Fibroblast of skin of right quadriceps (primary cell): Measurements from ENCODE around the gene AQP3.
"Not testable (repeated sequence)": the region's sequence is repeated elsewhere in the genome, so short reads cannot be mapped to it uniquely, and the experiment has no call there.

Source experiments
- DNase-seq: peaks from one replicate; pipeline ENCODE4 v3.0.0-alpha.2; 2013

Gene AQP3

DNA sequence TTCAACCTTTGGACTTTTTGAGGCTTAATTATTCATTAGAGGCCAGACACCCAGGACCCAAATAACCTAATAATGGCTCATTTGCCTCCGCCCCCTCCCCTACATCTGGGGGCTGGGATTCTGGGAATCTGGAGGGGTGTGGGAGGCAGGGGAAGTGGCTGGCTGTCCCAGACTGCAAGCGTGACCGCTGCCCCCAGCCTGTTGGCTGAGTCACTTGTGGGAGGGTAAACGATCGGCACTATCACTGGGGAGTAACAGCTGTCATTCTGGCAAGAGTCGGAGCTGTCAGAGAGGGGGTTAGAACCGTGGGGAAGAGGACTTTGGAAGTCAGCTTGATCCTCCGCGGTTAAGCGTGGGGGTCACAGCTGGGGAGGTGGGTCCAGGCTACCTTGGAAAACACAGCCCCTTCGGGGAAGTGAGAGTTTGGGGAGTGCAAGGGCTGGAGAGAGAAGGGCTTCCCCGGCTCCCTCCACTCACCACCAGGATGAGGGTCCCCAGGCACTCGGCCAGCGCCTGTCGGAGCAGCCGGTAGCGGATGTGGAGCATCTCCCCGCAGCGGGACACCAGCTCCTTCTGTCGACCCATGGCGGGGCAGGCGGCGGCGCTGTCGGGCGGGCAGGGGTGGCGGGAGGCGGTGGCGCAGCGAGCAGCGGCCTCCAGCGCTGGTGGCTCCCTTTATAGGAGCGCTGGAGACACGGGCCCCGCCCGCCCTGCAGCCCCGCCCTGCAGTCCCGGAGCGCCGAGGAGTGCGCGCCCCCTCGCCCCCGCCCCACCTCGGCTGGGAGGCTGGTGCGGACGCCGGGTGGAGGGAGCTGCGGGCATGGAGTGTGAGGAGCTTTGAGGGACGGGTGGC is at the start of gene AQP3:
Gene AQP3 (minus strand): TSS at position 648 of the 853 bp plus-strand sequence. CDS start 63 bp downstream, at position 585.
- DNase-seq: peak; percentile 48

DNA sequence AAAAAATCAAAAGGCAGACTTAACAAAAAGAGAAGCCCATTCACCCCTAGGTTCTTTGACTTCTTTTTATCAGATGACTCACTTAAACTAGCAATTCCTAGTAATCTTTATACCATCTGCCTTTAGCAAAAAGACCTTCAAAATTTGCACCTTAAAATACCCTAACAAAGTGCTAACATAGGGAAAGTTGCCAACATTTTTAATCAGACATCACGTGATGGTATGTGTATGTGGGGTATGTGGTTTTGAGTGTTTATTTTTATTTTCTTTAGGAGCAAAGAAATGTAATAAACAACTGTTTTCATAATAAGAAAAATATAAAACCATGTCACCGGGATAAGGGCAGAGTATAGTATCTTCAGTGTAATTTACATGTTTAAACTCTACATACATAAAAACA is 46.4 kb upstream of the AQP3 start:
- not testable (repeated sequence) for DNase-seq

DNA sequence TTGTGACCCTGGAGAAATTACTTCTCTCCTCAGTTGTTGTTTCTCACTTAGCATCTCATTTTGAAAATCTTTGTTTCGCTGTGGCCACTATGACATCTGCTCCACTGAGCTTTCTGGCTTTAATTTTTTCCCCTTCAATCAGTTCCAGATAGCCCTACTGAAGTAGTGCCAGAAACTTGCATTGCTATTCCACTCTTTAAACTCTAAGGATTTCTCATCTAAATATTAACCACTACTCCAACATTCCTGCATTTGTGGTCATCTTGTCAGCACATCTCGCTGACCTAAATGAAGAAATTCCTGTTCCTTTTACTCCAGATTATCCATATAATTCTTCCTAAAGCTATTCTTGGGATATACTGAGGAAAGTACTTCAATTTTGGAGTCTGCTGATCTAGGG is 41.7 kb upstream of the AQP3 start:
- peak; percentile 80 for DNase-seq

DNA sequence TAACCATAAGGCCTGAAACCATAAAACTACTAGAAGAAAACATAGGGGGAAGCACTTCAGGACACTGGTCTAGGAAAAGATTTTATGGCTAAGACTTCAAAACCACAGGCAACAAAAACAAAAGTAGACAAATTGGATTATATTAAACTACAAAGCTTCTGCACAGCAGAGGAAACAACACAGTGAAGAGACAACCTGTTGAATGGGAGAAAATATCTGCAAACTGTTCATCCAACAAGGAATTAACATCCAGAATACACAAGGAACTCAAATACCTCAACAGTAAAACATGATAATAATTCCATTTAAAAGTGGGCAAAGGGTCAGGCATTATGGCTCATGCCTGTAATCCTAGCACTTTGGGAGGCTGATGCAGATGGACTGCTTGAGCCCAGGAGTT is 37.9 kb upstream of the AQP3 start:
- DNase-seq: not testable (repeated sequence)

DNA sequence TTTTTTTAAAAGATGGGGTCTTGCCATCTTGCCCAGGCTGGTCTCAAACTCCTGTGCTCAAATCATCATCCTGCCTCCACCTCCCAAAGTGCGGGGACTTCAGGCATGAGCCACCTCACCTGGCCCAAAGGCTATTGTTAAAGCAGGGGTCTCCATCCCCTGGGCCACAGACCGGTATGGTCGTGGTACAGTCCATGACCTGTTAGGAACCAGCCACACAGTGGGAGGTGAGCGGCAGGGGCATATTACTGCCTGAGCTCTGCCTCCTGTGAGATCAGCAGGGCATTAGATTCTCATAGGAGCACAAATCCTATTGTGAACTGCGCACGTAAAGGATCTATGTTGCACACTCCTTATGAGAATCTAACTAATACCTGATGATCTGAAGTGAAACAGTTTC is 33.6 kb upstream of the AQP3 start:
- DNase-seq: no peak

DNA sequence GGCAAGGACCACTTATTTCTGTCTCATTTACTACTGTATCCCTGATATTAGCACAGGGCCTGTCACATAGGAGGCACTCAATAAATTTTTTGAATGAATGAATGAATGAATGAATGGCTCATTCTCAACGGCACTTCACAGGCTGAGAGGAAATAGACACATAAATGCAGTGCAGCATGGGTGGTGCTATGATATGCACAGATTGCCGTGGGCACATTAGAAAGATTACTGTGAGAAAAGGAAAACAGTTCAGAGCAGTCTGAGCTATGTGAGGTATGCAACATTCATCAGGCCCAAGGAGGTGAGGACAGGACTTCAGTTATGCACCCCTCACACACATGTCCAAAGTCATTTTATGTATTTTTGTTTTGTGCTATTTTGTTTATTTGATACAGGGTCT is 32.7 kb upstream of the AQP3 start:
- DNase-seq: no peak

DNA sequence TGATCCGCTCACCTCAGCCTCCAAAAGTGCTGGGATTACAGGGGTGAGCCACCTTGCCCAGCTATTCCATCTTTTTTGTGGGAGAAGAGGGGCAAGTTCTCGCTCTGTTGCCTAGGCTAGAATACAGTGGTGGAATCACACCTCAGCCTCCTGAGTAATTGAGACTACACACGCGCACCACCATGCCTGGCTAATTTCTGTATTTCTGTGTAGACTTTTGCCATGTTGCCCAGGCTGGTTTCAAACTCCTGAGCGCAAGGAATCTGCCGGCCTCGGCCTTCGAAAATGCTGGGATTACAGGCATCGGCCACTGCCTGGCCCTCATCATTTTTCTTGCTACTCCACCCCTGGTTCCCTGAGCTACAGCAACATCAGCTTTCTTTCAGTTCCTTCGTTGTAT is 29.1 kb upstream of the AQP3 start:
- no peak for DNase-seq

DNA sequence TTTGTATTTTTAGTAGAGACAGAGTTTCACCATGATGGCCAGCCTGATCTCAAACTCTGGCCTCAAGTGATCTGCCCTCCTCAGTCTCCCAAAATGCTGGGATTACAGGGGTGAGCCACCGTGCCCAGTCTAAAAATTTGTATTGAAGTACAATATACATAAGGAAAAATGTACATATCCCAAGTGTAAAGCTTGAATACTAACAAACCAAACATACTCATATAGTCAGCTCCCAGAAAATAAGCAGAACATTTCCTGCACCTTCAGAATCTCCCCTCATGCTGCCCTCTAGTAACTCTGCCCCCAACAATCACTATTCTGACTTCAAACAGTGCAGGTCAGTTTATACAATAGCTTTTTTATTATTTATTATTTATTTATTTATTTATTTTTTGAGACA is 28.0 kb upstream of the AQP3 start:
- DNase-seq: no peak

DNA sequence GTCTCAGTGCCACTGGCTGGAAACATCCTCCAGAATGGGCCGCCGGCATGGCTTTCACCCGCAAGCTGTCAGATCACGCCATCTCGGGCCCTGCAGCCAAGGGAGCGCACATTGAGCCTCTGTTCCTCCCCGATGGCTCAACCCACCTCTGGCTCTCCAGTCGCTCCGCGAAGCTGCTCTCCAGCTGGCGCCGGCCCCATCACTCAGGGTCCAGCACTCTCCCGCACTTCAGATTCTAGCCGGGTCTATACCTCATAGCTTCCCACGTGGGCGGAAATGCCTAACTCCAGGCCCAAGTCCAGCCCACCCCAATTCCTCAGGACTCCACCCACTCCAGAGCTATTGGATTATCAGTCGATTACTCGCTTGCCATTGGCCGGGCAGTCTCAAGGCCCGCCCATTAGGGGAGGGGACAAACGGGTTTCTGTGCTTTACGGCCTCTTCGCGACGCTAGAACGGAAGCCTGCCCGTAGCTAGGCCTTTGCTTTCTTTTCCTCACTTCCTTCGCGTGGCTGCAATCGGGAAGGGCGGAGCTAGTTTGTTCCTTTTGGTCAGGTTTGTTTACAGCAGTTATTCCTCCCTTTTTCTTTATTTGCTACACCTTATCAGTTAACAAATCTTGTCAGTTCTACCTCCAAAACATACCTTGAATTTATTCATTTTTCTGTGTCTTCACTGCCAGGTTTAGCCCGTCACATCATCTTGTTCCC is 26.4 kb upstream of the AQP3 start, which contains the start of gene NOL6:
Gene NOL6 (minus strand): TSS at position 282 of the 710 bp plus-strand sequence. CDS start 82 bp downstream, at position 200.
- peak; percentile 99 for DNase-seq

DNA sequence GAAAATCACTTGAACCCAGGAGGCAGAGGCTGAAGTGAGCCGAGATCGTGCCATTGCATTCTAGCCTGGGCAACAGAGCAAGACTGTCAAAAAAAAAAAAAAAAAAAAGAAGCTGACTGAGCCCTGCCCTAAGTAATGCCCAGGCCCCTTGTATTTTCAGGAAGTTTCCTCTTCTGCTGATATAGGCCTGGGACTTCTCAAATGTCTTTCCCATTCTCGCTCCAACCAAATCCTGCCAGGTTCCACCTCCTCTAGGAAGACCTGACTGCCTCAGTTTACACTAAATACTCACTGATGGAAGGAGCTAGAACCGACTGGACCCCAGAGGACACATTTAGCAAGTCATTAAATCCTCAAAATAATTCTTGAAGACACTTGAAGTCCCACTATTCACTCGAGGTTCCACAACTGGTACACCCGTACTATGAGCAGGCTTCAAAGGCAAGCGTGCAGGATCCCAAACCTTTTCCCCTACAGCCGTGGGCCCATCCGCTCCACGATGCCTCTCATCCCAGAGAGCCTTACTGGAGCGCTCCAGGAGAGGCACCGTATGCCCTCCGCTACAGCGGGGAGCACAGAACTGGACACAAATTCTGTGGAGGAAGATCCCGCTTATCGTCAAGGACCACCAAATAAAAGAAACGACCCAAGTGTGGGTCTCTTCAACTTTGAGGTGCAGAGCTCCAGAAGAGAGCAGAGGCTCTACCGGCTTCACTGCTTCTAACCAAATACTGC is 25.7 kb upstream of the AQP3 start:
- DNase-seq: no peak

DNA sequence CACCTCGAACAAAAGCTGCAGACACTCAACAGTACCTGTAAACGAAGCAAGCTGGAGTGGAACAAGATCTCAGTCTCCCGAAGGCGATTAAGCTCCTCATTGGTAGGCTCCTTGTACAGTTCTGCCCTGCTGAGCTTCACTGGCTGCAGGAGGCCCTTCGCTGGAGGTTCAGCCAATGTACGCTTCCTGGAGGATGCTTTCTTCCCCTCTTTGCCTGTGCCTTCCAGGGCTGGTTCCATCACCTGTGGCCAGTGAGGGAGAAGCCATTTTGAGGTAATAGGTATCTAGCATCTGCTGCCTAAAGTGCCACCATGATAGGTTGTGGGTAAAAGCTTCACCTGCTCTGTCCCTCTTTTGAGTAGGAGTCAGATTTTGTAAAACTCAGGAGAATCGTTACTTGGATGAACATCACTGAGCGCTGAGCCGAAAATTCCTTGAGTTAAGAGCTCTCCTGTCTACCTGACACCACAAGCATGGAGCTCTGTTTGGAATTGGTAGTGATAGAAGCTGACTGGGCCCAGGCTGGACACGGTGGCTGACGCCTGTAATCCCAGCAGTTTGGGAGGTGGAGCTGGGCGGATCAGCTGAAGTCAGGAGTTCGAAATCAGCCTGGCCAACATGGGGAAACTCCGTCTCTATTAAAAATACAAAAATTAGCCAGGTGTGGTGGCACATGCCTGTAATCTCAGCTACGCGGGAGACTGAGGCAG is 24.9 kb upstream of the AQP3 start:
- no peak for DNase-seq

DNA sequence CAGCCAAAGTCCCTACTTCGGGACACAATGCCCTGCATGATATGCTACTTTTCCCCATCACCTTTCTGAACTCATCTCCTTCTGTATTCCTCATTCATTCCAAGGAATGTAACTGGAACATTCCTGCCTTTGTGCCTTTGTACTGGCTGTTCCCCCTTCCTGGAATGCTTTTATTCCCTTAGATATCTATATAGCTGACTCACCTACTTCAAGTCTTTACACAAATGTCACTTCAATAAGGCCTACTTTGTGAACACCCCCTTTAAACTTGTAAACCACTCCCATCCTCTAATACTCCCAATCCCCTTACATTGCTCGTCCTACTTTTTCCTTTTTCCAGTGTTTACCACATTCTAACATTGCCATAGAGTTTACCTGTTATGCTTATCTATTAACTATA is 24.0 kb upstream of the AQP3 start:
- DNase-seq: no peak

DNA sequence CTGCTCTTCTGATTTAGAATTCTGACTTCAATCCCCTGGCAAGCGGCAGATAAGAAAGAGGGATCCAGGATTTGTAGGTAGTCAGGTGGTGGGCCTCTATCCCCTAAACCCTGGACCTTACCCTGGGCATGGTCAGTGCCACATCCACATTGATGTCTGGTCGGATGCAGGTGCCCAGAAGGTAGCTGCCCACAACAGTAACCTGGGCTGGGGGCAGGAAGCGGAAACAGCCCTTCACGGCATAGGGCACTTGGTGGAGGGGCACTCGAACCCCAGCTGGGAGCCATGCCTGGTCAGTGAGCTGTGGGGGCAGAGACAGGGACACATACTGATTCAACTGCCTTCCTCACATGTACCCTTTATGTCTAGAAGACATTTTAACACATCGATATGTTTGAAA is 22.5 kb upstream of the AQP3 start:
- no peak for DNase-seq

DNA sequence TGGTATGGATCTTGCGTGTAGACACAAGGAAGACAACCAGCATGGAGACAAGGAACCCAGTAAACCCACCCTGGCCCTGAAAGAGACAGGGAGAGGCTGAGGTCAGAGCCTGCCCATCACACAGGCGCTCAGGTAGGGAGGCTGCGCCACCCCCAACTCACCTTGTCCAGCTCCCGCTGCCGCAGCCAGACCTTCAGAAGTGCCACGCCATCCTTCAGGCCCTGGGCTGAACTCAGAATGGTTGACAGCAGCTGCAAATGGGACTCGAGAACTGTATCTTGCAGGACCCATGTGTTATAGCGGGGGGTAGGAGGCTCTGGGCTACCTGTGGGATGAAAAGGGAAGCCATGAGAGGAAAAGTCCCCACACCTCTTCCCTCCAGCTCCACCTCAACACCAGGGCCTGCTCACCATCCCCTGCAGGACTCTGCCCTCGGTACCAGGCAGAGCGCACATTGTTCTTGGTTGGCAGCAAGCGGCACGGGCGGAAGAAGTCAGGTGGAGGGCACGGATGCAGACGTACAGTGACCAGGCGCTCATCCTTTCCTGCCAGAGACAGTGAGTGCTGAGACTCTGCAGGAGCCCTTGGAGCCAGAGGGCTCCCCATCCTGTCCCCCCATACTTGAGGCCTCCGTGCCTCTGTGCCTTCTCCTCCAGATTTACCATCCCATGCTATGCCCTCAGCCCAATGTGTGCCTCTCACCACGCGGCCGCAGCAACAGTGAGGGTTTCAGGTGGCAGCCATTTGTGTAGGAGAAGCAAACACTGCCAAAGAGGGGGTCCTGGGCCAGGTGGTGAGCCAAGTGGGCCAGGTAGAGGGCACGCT is 21.6 kb upstream of the AQP3 start:
- DNase-seq: no peak

DNA sequence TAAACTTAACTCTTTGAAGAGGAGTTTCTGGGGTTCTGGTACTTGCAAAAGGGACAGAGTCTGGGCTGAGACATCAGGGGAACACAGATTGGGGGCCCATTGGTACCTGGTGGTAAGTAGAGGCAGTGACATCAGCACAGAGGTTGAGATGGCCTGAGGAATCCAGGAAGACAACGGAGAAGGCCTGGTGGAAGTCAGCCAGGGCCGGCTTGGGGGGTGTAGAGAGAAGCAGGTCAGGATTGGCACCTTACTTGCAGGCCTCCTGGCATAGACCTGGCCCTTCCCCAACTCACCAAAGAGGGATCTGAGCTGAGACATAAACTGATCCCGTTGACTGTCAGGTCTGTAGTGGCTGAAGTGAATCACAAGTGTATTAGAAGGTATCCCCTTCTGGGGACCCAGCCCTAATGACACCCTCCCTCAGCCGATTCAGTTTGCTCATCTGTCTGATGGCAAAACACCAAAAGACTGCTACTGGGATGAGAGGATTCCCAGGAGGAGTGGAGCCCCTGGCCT is 20.9 kb upstream of the AQP3 start:
- DNase-seq: no peak

DNA sequence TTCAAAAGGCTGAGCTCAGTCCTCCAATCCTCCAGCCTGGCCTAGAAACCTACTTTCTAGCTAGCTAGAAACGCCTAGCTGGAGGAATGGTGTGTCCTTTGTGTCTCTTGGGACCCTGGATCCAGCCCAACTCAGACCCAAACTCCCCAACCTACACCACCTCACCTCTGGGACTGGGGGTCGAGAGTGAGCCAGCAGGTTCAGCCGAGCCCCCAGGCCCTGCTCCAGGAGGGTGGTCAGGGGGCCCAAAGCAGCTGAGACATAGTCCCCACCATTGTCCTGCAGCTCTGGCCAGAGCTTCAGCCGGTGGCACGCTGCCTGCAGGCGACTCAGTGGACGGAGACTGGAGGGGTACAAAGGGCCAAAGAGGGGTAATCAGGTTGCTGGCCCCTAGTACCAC is 20.1 kb upstream of the AQP3 start:
- no peak for DNase-seq

DNA sequence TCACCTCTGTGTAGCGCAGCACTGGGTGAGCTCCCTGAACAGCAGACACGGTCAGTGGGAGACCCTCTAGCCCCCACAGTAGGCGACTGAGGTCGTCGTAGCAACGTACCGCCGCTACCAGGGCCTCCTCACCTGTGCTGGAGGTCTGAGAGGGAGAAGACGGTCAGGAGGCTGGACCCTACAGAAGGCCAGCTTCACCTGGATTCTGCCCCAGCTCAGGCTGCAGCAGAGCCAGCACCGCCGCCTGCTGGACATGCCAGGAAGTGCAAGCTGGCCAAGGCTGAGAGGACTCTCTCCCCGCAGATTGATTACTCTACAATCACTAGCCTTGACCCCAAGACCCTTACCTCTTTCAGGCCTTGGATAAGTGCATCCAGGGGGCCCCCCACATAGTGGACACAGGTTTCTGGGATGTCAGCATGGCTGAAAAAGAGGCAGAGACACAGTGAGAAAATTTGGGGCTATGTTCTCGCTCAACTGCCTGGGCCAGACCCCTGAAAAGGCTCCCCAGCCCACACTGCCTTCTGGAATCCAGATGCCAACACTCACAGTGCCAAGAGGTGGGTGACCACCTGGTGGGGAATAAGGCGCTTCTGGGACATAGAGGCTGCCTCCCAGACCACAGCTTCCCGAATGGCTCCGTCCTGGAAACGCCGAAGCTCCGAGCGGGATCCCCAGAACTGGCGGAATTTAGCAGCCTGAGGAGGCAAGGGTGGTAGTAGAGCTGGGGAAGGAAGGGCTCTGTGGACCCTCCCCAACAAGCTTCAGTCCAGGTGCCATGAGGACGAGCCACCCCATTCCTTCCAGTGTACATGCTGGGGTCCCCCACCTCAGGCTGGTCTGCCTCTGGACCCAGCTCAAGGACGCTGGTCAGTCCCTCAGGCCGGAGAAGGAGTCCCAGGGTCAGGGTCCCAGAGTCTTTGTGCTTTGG is 19.4 kb upstream of the AQP3 start:
- peak; percentile 17 for DNase-seq

DNA sequence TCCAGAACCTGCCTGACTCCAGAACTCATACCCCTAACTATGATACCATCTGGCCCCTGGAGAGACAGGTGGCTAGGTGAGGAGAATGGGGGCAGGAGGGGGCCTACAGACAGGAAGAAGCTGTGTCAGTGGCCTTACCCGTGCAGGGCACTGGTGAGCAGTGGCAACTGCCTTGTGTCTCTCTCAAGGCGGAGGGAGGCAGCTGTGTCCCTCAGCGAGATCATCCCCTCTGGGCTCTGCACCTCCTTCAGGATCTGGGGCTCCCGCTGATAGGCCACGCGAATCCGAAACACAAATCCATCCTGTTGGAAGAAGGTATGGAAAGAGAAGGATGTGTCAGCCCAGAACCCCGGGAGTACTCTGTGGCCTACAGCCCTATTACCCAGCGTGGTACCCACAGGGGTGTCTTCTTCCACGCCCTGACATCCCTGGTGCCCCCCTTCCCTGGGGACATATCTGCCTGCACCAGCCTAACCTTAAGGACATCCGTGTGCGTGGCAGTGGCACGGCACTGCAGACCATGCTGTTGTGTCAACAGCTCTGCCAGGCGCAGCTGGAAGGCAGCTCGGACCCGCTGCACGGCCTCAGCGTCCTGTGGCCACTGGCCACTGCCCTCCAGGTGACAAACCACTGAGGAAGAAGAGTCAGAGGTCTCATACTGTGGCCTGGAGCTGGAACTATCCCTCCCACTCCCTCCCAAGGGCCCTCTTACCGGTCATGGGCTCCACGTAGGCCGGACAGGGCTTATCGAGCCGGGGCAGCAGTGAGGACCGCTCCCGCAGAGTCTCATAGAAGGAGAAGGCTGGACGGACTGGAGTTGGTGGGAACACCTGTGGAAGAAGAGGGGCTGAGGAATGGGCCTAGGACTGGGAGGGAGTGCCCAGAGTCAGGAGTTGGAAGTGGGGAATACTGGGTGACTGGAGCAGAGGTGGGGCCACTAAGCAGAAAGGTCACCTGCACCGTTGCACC is 18.5 kb upstream of the AQP3 start:
- DNase-seq: no peak

DNA sequence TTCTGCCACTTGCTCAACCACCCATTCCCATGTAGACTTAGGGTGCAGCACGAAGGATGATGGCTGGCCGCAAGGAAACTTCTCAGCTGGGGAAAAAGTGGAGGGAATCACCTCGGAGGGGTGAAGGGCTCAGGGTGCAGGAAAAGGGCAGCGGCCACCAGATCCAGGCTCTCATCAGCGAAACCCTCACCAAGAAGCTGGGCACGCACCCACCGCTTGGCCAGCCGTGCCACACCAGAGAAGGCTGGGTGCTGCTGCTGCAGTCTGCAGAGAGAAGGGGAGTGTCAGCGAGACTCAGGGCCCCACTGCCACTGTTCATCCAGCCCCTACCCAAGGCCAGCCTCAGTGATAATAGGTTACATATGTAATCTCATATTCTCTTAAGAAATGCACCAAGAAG is 17.7 kb upstream of the AQP3 start:
- no peak for DNase-seq
